GM23248 (cell line): ENCODE measurements around the gene LIN7C.

Source experiments
- EZH2 ChIP-seq: fragments of 200-600 bp; sonication (generic); IDR thresholded peaks from 2 replicates; pipeline ENCODE4 v1.6.1; 2018; ENCODE audit warnings: antibody characterized with exemption, mild to moderate bottlenecking; ENCODE audit not compliant: insufficient read depth, poor library complexity, severe bottlenecking
- EZH2phosphoT487 ChIP-seq: fragments of 200-600 bp; sonication (generic); IDR thresholded peaks from 2 replicates; pipeline ENCODE4 v1.6.1; 2018; ENCODE audit warnings: antibody characterized with exemption, moderate library complexity, mild to moderate bottlenecking, low read depth; ENCODE audit not compliant: insufficient read depth

DNA sequence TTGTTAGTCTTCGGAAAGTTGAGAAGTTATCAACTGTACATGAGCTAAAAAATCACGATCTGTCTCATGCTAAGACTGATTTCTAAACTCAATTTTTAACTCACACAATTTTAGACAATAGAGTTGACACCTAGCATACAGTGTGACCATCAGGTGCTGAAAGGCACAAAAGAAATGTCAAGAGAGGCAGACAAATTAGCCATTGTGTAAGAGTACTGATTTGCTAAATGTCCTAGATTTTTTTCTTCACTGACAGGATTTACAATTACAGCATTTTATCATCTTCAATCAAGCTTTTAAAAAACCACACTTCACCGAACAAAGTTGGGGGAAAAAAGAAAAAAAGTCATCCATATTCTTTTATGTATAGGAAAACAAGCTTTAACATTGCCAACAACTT is 40.9 kb downstream of the LIN7C start:
- no peak for TF ChIP-seq EZH2
- TF ChIP-seq EZH2phosphoT487 = no peak
